ENCODE measurements around the gene TAS1R3.

The TAS1R3 gene

DNA sequence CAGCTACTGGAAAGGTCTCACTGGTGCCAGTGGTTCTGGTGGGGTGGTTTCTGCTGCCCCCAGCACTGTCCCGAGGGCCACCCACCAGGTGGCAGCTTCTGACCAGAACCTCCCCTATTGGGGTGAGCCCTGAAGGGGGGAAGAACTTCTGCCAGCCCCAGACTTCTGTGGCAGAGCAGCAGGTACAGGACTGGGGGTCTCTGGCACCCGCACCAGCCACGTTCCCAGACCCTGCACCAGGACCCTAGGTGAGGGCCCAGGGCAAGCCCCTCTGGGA lies 21.0 kb upstream of the TAS1R3 start:
- no peaks in the 10 kb centered on the region for H4K20me1 ChIP-seq (ENCODE audit: insufficient read depth, low read length)
- 0 out of 2 replicates have a peak, but pooled peaks cover 2% of the 10 kb centered on the region for H3K36me3 ChIP-seq (replicated peaks; ENCODE audit: insufficient read depth, low read length)
- H3K4me1 ChIP-seq (ENCODE audit: low read length): peaks cover 10% of the 10 kb centered on the region
- peaks cover 3% of the 10 kb centered on the region; the same call in 1 of the 2 replicates for H3F3A ChIP-seq (ENCODE audit: insufficient read depth, low read length)
- H3K9me3 ChIP-seq (replicated peaks; ENCODE audit: insufficient read depth, low read length): no peaks in the 10 kb centered on the region
- DNase-seq: no peak
- peak overlapping the region; percentile 97; the same call in 1 of the 2 replicates for H3K4me2 ChIP-seq (ENCODE audit: low read depth, low read length)
- no peak overlapping the region for H2AFZ ChIP-seq (ENCODE audit: low read length)
- H3K9ac ChIP-seq (ENCODE audit: low read length): no peak overlapping the region
- TF ChIP-seq, protein P1, sequence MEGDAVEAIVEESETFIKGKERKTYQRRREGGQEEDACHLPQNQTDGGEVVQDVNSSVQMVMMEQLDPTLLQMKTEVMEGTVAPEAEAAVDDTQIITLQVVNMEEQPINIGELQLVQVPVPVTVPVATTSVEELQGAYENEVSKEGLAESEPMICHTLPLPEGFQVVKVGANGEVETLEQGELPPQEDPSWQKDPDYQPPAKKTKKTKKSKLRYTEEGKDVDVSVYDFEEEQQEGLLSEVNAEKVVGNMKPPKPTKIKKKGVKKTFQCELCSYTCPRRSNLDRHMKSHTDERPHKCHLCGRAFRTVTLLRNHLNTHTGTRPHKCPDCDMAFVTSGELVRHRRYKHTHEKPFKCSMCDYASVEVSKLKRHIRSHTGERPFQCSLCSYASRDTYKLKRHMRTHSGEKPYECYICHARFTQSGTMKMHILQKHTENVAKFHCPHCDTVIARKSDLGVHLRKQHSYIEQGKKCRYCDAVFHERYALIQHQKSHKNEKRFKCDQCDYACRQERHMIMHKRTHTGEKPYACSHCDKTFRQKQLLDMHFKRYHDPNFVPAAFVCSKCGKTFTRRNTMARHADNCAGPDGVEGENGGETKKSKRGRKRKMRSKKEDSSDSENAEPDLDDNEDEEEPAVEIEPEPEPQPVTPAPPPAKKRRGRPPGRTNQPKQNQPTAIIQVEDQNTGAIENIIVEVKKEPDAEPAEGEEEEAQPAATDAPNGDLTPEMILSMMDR (IDR thresholded peaks at IDR 0.05; ENCODE audit: low read length): no peak
- no peak for TF ChIP-seq EZH2phosphoT487 (IDR thresholded peaks at IDR 0.05; ENCODE audit: low read length)
- no peak for TF ChIP-seq EZH2 (optimal IDR thresholded peaks at IDR 0.05; ENCODE audit: low read depth, low read length)
- H3K9me2 ChIP-seq (replicated peaks; ENCODE audit: insufficient read depth, low read length): no peaks in the 10 kb centered on the region
- H3K79me2 ChIP-seq (ENCODE audit: low read length): peaks cover 63% of the 10 kb centered on the region
- H3K27ac ChIP-seq (ENCODE audit: low read length): no peak overlapping the region
- no peak overlapping the region for H3K4me3 ChIP-seq (ENCODE audit: low read length)
- H3K27me3 ChIP-seq (replicated peaks; ENCODE audit: insufficient read depth, low read length): no peaks in the 10 kb centered on the region

DNA sequence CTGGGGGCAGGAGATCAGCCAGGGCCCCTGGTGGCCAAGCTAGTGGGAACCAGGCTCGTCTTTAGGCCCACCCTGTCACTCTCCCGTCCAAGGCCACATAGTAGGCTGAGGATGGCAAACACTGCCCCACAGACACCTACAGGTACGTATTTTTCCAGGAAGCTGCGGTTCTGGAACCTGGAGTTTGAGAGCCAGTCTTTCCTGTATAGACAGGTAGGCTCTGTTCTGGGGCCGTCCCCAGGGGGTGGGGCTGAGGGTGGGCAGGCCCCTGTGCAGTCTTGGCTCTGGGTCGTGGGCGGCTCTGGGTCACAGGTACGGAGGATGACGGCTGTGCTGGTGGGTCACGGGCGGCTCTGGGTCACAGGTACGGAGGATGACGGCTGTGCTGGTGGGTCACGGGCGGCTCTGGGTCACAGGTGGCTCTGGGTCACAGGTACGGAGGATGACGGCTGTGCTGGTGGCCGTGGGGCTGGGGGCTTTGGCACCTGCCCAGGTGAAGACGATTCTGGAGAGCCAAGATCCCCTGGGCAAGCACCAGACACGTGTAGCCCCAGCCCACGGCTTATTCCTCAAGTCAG lies 20.5 kb upstream of the TAS1R3 start:
- H3K27ac ChIP-seq (ENCODE audit: low read length): no peak overlapping the region
- peak overlapping the region; percentile 97; the same call in 1 of the 2 replicates for H3K4me2 ChIP-seq (ENCODE audit: low read depth, low read length)
- no peak overlapping the region for H3K9ac ChIP-seq (ENCODE audit: low read length)
- no peaks in the 10 kb centered on the region for H4K20me1 ChIP-seq (ENCODE audit: insufficient read depth, low read length)
- H3K4me3 ChIP-seq (ENCODE audit: low read length): no peak overlapping the region
- TF ChIP-seq, protein P1 (IDR thresholded peaks at IDR 0.05; ENCODE audit: low read length): no peak
- TF ChIP-seq EZH2 (optimal IDR thresholded peaks at IDR 0.05; ENCODE audit: low read depth, low read length): no peak
- no peak for TF ChIP-seq EZH2phosphoT487 (IDR thresholded peaks at IDR 0.05; ENCODE audit: low read length)
- no peaks in the 10 kb centered on the region for H3K27me3 ChIP-seq (replicated peaks; ENCODE audit: insufficient read depth, low read length)
- H3K9me3 ChIP-seq (replicated peaks; ENCODE audit: insufficient read depth, low read length): no peaks in the 10 kb centered on the region
- DNase-seq: no peak
- H3K9me2 ChIP-seq (replicated peaks; ENCODE audit: insufficient read depth, low read length): no peaks in the 10 kb centered on the region
- peaks cover 59% of the 10 kb centered on the region for H3K79me2 ChIP-seq (ENCODE audit: low read length)
- 0 out of 2 replicates have a peak, but pooled peaks cover 2% of the 10 kb centered on the region for H3K36me3 ChIP-seq (replicated peaks; ENCODE audit: insufficient read depth, low read length)
- no peak overlapping the region for H2AFZ ChIP-seq (ENCODE audit: low read length)
- peaks cover 3% of the 10 kb centered on the region; the same call in 1 of the 2 replicates for H3F3A ChIP-seq (ENCODE audit: insufficient read depth, low read length)
- peaks cover 10% of the 10 kb centered on the region for H3K4me1 ChIP-seq (ENCODE audit: low read length)

DNA sequence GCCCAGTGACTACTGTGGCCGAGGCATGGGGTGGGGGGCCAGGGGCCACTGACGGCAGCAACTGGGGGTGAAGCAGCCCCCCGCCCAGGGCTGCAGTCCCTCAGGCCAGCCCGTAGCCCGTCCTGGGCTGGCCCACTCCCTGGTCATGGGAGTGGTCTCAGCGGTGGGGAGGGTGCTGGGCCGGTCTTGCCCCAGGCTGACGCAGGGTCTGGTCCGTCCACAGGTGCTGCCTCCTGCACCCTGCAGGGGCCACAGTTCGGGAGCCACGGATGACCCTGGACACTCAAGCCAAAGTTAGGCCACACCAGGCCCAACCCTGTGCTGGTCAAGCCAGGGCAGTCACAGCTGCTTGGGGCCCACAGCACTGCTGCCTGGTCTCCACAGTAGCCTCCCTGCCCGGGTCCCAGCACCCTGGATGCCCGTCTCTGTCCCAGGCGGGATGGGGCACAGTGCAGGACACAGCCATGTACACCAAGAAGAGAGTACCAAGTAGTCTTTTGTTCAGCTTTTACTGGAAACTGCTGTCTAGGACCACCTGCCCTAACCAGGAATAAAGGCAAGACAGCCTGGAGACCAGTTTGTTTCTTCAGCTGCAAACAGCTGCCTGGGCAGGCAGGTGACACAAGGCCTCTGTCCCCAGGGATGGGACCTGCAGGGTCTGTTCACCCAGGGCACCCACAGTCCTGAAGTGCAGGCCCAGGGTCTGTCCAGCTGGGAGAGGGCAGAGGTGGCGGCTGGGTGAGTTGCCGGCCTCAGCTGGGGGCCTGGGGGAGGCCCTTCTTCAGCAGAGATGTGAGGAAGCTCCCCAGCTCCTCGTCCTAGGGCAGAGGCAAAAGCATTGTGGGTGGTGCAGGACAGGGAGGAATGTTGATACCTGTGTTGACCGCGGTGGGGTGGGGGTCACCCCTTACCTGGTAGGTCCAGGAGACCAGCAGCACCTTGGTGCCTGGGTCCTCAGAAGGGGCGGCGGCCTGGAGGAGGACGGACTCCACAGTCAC lies 19.7 kb upstream of the TAS1R3 start:
- H3K4me3 ChIP-seq (ENCODE audit: low read length): no peak overlapping the region
- H2AFZ ChIP-seq (ENCODE audit: low read length): no peak overlapping the region
- H3K79me2 ChIP-seq (ENCODE audit: low read length): peaks cover 52% of the 10 kb centered on the region
- H3K9ac ChIP-seq (ENCODE audit: low read length): no peak overlapping the region
- no peak overlapping the region for H3K27ac ChIP-seq (ENCODE audit: low read length)
- no peaks in the 10 kb centered on the region for H4K20me1 ChIP-seq (ENCODE audit: insufficient read depth, low read length)
- DNase-seq: no peak
- H3K27me3 ChIP-seq (replicated peaks; ENCODE audit: insufficient read depth, low read length): no peaks in the 10 kb centered on the region
- peaks cover 3% of the 10 kb centered on the region; the same call in 1 of the 2 replicates for H3F3A ChIP-seq (ENCODE audit: insufficient read depth, low read length)
- no peak overlapping the region for H3K4me2 ChIP-seq (ENCODE audit: low read depth, low read length)
- H3K9me3 ChIP-seq (replicated peaks; ENCODE audit: insufficient read depth, low read length): no peaks in the 10 kb centered on the region
- no peak for TF ChIP-seq EZH2phosphoT487 (IDR thresholded peaks at IDR 0.05; ENCODE audit: low read length)
- TF ChIP-seq, protein P1 (IDR thresholded peaks at IDR 0.05; ENCODE audit: low read length): no peak
- TF ChIP-seq EZH2 (optimal IDR thresholded peaks at IDR 0.05; ENCODE audit: low read depth, low read length): no peak
- H3K9me2 ChIP-seq (replicated peaks; ENCODE audit: insufficient read depth, low read length): no peaks in the 10 kb centered on the region
- peaks cover 7% of the 10 kb centered on the region for H3K4me1 ChIP-seq (ENCODE audit: low read length)
- H3K36me3 ChIP-seq (replicated peaks; ENCODE audit: insufficient read depth, low read length): 0 out of 2 replicates have a peak, but pooled peaks cover 2% of the 10 kb centered on the region

Measured in MM.1S (cell line).